Endometrium (tissue), 2 donors: ENCODE data around the gene LUC7L2.
"Not testable (repeated sequence)": the region's sequence is repeated elsewhere in the genome, so short reads cannot be mapped to it uniquely, and the experiment has no call there.

Source experiments
- FAIRE-seq: peaks from 2 replicates; lab custom pipeline; 2012; peaks lifted over from hg19 to GRCh38; lab: Jason Lieb, UNC
- donor health status: control.
- donor health status: control.

Gene LUC7L2

GRCh38 chr7:139446051-139446890 lies 86.6 kb downstream of the LUC7L2 start:
- no peak for FAIRE-seq

GRCh38 chr7:139450851-139451250 lies 91.2 kb downstream of the LUC7L2 start:
- FAIRE-seq: no peak

GRCh38 chr7:139451638-139452037 lies 91.9 kb downstream of the LUC7L2 start:
- FAIRE-seq: no peak

- FAIRE-seq: no peak
Measured at GRCh38 chr7:139452958-139453672, 93.4 kb downstream of the LUC7L2 start.

- no peak for FAIRE-seq
Measured at GRCh38 chr7:139453673-139454321, 94.1 kb downstream of the LUC7L2 start.

- no peak for FAIRE-seq
Measured at GRCh38 chr7:139455789-139456188, 96.1 kb downstream of the LUC7L2 start.

- no peak for FAIRE-seq
Measured at GRCh38 chr7:139456511-139456910, 96.8 kb downstream of the LUC7L2 start.

GRCh38 chr7:139457153-139457946 lies 97.7 kb downstream of the LUC7L2 start:
- FAIRE-seq: no peak

- FAIRE-seq: not testable (repeated sequence)
Measured at GRCh38 chr7:139463421-139463820, 103.7 kb downstream of the LUC7L2 start.

GRCh38 chr7:139464511-139464910 lies 104.8 kb downstream of the LUC7L2 start:
- not testable (repeated sequence) for FAIRE-seq

GRCh38 chr7:139465072-139465471 lies 105.4 kb downstream of the LUC7L2 start:
- FAIRE-seq: not testable (repeated sequence)

GRCh38 chr7:139467729-139468128 lies 108.0 kb downstream of the LUC7L2 start:
- FAIRE-seq: not testable (repeated sequence)

- FAIRE-seq: not testable (repeated sequence)
Measured at GRCh38 chr7:139468281-139468680, 108.6 kb downstream of the LUC7L2 start.

GRCh38 chr7:139471740-139472353 lies 112.2 kb downstream of the LUC7L2 start:
- FAIRE-seq: no peak
